HS-27A (cell line): ENCODE results near the gene TTLL8.
"Not testable (repeated sequence)": the region's sequence is repeated elsewhere in the genome, so short reads cannot be mapped to it uniquely, and the experiment has no call there.

ENCODE experiments used
- DNase-seq: peaks from one replicate; pipeline ENCODE4 v3.0.0-alpha.2; 2012; ENCODE audit warnings: low read depth, missing footprints

TTLL8 gene

DNA sequence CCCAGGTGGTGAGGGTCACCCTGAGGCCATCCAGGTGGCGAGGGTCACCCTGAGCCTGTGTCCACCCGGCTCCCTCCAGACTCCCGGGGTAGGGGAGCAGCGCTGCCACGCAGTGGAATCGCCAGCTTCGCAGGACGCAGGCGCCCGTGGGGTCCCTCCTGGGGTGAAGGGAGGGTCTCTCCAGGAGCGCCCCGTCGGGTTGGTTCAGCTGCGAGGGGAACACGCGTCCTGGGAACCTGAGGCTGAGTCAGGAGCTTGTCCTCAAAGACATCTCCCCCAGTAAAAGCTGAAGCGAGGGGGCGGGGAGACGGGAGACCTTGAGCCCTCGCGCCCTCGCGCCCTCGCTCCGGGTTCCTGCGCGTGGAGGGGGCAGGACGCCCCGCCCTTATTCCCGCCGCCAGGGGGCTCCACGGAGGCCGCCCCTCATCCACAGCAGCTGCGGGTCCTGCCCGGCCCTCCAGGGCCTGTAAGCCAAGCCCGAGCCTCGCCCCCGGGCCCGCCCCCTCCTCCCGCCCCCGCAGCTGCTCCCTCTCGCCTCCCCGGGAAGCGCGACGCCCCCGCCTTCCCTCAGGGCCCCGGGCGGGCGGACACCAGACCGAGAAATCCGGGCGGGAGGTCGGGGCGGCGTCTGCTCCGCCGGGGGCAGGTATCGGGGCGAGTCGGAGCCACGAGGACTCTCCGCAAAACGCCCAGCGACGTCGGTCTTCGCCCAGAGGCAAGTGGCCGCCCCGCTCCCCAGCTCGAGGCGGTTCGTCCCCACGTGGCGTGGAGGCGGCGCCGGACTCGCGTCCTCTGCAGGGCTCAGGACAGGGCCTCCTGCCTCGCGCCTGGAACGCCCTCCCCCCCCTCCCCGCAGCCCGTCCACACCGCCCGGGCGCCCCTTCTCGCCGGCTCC is 74.7 kb downstream of the TTLL8 start:
- DNase-seq: no peak

GRCh38 chr22:49981799-49982198 is 76.3 kb downstream of the TTLL8 start:
- DNase-seq: not testable (repeated sequence)

DNA sequence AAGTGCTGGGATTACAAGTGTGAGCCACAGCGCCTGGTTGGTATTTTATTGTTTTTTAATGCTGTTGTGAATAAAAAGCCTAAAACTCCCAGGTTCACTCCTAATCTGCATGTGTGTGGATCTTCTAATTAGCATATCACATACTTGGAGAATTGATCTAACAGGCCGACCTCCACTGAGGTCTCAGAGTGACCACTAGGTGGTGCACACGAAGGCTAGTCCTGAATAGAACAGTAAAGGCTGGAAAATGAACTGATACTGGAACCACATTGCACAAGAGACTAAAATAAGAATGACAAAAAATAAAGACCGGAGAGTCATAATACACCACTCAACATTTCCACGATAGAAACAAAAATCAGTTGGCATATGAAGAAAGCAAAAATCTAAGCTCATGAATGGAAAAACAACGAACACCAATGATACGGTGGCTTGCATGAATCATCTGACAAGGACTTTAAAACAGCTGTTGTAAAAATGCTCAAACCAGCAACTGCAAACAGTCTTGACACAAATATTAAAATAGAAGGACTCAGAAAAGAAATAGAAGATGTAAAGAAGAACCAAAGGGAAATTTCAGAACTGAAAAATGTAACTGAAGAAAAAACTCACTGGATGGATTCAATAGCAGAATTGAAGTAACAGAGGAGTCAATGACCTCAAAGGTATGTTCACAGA is 78.4 kb downstream of the TTLL8 start:
- no peak for DNase-seq

DNA sequence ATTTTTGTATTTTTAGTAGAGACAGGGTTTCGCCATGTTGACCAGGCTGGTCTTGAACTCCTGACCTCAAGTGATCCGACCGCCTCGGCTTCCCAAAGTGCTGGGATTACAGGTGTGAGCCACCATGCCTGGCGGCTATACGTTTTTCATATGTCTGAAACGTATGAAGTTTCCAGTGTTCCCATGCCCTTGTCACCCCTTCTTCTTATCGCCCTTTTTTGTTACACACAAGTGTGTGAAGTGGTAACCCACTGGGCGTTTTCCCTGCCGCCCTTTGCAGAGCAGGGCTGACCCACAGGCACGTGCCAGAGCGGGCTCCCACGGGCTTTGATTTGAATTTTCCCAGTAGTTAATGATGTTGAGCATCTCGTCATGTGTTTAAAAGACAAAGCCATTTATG is 80.5 kb downstream of the TTLL8 start:
- DNase-seq: no peak

DNA sequence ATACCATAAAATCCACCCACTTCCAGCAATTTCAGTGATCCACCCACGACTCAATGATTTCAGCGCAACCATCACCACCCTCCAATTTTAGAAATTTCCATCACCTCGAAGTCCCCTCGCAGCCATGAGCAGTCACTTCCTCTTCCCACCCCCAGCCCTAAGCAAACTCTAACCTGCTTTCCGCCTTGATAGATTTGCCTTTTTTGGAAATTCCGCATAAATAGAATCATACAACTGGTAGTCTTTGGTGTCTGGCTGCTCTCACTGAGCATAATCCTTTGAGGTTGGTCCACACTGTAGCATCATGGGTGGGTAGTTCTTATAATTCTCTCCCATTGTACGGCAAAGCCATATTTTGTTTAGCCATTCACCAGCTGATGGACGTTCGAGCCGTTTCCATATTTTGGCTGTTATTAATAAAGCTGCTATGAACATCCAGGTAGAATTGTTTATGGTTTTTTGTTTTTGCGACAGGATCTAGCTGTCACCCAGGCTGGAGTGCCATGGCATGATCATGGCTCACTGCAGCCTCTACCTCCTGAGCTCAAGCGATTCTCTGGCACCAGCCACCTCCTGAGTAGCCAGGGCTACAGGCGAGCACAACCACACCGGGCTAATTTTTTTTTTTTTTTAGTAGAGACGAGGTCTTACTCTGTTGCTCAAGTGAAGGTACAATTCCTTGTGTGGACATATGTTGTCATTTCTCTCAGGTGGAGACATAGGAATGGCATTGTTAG is 81.5 kb downstream of the TTLL8 start:
- DNase-seq: no peak

DNA sequence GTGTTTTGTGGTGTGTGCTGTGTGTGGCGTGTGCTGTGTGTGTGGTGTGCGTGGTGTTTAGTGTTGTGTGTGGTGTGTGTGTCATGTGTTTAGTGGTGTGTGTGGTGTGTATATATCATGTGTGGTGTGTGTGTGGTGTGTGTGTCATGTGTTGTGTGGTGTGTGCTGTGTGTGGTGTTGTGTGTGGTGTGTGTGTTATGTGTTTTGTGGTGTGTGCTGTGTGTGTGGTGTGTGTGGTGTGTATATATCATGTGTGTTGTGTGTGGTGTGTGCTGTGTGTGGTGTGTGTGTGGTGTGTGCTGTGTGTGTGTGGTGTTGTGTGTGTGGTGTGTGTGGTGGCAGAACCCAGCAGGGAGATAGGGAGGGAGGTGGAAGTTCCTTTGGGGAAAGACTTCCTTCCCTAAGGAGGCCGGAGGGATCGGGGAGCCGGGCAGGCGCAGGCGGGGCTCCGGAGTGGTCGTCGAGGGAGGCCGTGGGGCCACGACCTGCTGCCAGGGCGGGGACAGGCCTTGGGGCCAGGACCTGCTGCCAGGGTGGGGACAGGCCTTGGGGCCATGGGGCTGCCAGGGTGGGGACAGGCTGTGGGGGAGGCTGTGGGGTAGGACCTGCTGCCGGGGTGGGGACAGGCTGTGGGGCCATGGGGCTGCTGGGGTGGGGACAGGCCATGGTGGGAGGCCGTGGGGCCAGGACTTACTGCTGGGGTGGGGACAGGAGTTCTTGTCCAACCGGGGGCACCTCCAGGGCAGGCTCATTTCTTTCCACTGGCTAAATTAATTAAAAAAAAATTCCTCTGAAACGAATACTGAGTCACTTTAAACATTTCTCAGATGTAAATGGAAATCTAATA is 82.3 kb downstream of the TTLL8 start:
- DNase-seq: no peak

DNA sequence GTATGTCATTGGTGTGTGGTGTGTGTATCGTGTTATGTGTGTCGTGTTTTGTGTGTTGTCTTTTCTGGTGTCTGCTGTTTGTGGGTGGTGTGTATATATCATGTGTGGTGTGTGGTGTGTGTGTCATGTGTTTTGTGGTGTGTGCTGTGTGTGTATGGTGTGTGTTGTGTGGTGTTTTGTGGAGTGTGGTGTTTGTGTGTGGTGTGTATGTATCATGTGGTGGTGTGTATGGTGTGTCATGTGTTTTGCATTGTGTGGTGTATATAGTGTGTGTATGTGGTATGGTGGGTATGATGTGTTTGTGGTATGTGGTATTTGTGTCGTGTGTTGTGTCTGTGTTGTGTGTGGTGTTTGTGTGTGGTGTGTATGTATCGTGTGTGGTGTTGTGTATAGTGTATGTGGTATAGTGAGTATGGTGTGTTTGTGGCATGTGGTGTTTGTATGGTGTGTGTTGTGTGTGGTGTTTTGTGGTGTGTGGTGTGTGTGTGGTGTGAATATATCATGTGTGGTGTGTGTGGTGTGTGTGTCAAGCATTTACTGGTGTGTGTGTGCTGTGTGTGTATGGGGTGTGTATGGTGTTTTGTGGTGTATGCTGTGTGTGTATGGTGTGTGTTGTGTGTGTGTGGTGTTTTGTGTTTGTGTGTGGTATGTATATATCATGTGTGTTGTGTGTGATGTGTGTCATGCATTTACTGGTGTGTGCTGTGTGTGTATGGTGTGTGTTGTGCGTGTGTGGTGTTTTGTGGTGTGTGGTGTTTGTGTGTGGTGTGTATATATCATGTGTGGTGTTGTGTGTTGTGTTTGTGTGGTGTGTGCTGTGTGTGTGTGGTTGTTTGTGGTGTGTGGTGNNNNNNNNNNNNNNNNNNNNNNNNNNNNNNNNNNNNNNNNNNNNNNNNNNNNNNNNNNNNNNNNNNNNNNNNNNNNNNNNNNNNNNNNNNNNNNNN is 84.8 kb downstream of the TTLL8 start:
- DNase-seq: no peak

DNA sequence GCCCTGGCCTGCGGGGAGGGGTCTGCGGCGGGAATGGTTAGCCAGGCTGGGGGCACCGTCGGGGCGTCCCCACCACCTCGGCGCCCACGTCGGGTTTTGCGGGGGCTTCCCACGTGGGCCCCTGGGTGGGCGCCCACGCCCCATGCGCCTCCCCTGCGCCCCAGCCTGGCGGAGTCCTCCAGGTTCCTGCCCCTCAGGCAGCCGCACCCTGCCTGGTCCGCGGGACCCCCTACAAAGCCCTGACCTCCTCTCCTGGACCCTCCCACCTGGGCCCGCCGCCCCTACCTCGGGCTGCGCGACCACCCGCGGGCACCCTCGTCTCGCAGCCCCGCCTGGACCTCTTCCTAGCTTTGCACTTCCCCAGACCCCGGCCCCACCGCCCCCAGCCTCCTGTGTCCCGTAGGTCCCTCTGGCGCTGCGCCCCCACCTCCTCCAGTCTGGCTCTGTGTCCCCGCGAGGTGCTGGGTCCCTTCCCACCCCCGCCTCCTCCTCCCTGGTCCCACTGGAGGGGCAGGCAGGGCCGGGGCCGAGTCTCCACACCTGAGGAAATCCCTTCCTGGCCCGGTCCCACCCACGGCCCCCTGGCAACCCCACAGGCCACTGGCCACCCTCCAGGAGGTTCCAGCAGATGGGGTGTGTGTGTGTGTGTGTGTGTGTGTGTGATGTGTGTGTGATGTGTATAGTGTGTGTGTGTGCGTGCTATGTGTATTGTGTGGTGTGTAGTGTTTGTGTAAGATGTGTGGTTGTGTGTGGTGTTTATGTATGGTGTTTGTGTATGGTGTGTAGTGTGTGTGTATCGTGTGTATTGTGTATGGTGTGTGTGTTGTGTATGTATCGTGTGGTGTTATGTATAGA is 85.7 kb downstream of the TTLL8 start:
- DNase-seq: no peak

DNA sequence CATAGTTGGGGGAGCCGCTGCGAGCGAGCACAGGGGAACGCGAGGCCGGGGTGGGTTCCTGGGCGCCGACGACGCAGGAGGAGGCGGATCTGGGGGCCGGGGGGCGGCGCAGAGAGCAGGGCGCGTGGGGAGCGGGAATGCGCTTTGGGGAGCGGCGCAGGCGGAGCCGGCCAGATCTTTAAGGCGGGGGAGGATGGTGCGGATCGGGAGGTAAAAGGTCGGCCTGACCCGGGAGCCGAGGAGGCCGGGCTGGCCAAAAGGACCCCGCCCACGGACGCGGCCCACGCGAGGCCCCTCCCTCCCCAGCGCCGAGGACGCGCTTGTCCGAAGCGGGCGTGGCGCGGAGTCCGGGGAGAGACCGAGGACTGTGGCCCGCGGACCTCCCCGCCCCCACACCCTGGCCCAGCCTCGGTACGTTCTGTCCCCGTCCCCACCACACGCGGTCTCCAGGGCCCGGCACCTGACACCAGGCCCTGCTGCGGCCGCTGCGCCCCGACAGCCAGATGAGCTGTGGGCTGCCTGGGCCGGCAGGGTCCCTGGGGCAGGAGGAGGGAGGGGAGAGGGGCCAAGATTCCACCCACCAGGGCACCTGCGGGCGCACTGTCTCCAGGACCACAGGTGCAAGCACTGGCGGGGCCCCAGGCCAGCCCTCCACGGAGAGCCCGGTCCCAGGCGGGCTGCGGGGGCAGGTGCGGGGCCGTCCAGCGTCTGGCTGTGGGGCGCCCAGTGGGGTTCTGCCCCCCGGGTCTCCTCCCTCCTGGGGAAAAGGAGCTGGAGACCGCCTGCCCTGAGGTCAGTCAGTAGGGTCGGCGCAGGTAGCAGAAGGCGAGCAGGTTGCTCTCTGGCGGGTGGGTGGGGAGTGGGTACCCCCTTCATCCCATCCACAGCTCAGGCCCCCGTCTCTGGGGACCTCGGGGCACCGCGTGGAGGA is 86.6 kb downstream of the TTLL8 start:
- no peak for DNase-seq

- DNase-seq: peak; percentile 92
Observed at GRCh38 chr22:49970528-49971231, 87.4 kb downstream of the TTLL8 start.

DNA sequence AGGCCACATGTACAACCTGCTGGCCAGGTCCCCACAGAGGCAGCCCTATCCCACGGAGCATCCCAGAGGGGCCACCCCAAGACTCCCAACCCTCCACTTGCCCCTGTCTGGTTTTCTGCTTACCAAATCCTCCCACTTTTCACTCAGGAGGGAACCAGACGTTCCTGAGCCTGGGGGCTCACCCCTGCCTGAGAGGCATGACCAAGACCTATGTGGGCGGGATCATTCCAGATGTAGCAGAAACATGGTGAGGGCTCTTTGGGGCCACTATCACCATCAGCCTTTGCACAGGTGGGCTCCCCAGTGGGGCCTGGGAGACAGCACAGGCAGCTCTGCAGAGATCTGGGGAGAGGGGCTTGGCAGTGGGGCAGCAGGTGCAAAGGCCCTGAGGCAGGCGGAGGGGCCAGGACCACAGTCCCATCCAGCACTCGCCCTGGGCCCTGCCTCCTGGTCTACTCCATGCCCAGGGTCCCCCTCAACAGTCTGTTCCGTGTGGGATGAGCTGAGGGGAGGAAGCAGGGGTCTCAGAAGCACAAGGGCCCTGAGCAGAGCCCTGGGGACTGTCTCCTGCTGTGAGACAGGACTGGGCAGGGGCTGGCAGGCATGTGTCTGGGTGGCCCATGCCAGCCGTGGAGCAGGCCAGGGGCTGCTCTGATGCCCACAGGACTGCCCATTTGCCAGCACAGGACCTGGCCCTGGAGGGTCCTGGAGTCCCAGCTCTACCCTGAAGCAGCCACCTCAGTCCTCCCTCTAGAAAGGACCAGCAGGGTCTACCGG is 88.2 kb downstream of the TTLL8 start:
- DNase-seq: no peak

- no peak for DNase-seq
Observed at GRCh38 chr22:49968831-49969661, 89.1 kb downstream of the TTLL8 start.
